ENCODE data around the gene ZSCAN31. TPM values are rescaled to one million over a fixed set of nuclear protein-coding genes. Genes with fewer than 3 reads are reported as not detected.

ZSCAN31 gene
- total and polyA plus RNA-seq, 9 of the 15 experiments (the other 6 are each of a cell fraction or from before 2014, with no cell fraction given) = 3.9 to 12.1 (median 7.0) TPM

GRCh38 chr6:28280595-28281287 lies 55.2 kb downstream of the ZSCAN31 start (continued):
- TF ChIP-seq CHD7 (IDR thresholded peaks at IDR 0.05; ENCODE audit: low read depth, low read length) = no peak
- TF ChIP-seq ILF3 (IDR thresholded peaks at IDR 0.05; ENCODE audit: borderline replicate concordance) = 0 out of 2 replicates have a peak, but pooled peaks have one; percentile 45
- no peak for TF ChIP-seq CREB1 (IDR thresholded peaks at IDR 0.05)
- no peak for TF ChIP-seq CREB1 (CRISPR knock-in tag; IDR thresholded peaks at IDR 0.05)
- no peak for TF ChIP-seq NUFIP1 (IDR thresholded peaks at IDR 0.05; ENCODE audit: partially characterized antibody)
- no peak for TF ChIP-seq TFE3 (CRISPR knock-in tag; IDR thresholded peaks at IDR 0.05)
- TF ChIP-seq THRAP3 (IDR thresholded peaks at IDR 0.05; ENCODE audit: borderline replicate concordance) = 0 out of 2 replicates have a peak, but pooled peaks have one; percentile 53
- no peak for TF ChIP-seq ZNF431 (CRISPR knock-in tag; IDR thresholded peaks at IDR 0.05)
- TF ChIP-seq HMG20B (CRISPR knock-in tag; IDR thresholded peaks at IDR 0.05) = no peak
- no peak for TF ChIP-seq MLLT1 (IDR thresholded peaks at IDR 0.05)

Data from K562 (cell line).